A673 (cell line): Measurements from ENCODE around the gene ZNF593OS. TPM values are rescaled to one million over a fixed set of nuclear protein-coding genes. Genes with fewer than 3 reads are reported as not detected.
A peak's percentile ranks its signal among the peaks of the same experiment; 100 is the strongest.

ENCODE experiments used
- BruUV-seq: library from RNA; stranded (reverse); fragments of 400-500 nt; replicated peaks from 2 replicates; lab custom pipeline; 2021; lab: Mats Ljungman, UMichigan
- CTCF ChIA-PET: fragments of 300-600 bp; sonication (Branson Sonifier 250); formaldehyde crosslinking; loops from one replicate; lab custom pipeline; 2022; ENCODE audit warnings: antibody characterized with exemption; lab: Charles Lee
- POLR2A ChIA-PET: fragments of 300-600 bp; sonication (Branson Sonifier 250); formaldehyde crosslinking; loops from one replicate; lab custom pipeline; 2022; ENCODE audit warnings: antibody characterized with exemption; ENCODE audit not compliant: low non-redundant PET; lab: Charles Lee
- DNase-seq: peaks from one replicate; pipeline ENCODE4 v3.0.0-alpha.2; 2015; ENCODE audit warnings: low spot score
- H3K27ac ChIP-seq: fragments of 200-600 bp; sonication (generic); 2 replicates; pipeline ENCODE4 v1.5.1; 2016; ENCODE audit warnings: mixed run types, low read depth, mild to moderate bottlenecking, mixed read lengths, antibody characterized with exemption, low read length; ENCODE audit not compliant: poor library complexity, severe bottlenecking
- H3K27me3 ChIP-seq: fragments of 200-600 bp; sonication (generic); replicated peaks from 2 replicates; pipeline ENCODE4 v1.6.1; 2017; ENCODE audit warnings: mixed run types, low read depth, mild to moderate bottlenecking, mixed read lengths, antibody characterized with exemption, low read length; ENCODE audit not compliant: insufficient read depth, poor library complexity
- H3K36me3 ChIP-seq: fragments of 200-600 bp; sonication (generic); 2 replicates; pipeline ENCODE4 v1.6.1; 2016; ENCODE audit warnings: mixed run types, mild to moderate bottlenecking, mixed read lengths, antibody characterized with exemption, low read length; ENCODE audit not compliant: insufficient read depth, poor library complexity, severe bottlenecking
- H3K4me1 ChIP-seq: fragments of 200-600 bp; sonication (generic); 2 replicates; pipeline ENCODE4 v1.6.1; 2017; ENCODE audit warnings: mixed run types, mild to moderate bottlenecking, mixed read lengths, antibody characterized with exemption, low read length; ENCODE audit not compliant: insufficient read depth, poor library complexity, severe bottlenecking
- H3K4me3 ChIP-seq: fragments of 200-600 bp; sonication (generic); 2 replicates; pipeline ENCODE4 v1.5.1; 2016; ENCODE audit warnings: low read depth, mixed run types, mild to moderate bottlenecking, mixed read lengths, low read length; ENCODE audit not compliant: poor library complexity, severe bottlenecking
- H3K9me3 ChIP-seq: fragments of 200-600 bp; sonication (generic); 2 replicates; pipeline ENCODE4 v1.6.1; 2016; ENCODE audit warnings: mixed run types, low read depth, mild to moderate bottlenecking, mixed read lengths, antibody characterized with exemption, low read length; ENCODE audit not compliant: poor library complexity, severe bottlenecking
- CTCF ChIP-seq: fragments of 300-800, 200-600 bp; sonication (generic); conservative IDR thresholded peaks from 2 replicates; pipeline ENCODE4 v1.5.1; 2017; ENCODE audit warnings: low read depth, mild to moderate bottlenecking, antibody characterized with exemption, low read length, moderate library complexity, mixed read lengths
- EZH2 ChIP-seq: fragments of 200-600 bp; sonication (generic); IDR thresholded peaks from 2 replicates; pipeline ENCODE4 v1.6.1; 2017; ENCODE audit warnings: borderline replicate concordance, low read depth, mild to moderate bottlenecking, mixed read lengths, antibody characterized with exemption, low read length; ENCODE audit not compliant: poor library complexity, severe bottlenecking
- intact Hi-C: fragments of 100-400 bp; cut with micrococcal nuclease; formaldehyde crosslinking; loops from one replicate; pipeline ENCODE4 v1.10.0; 2022; ENCODE audit not compliant: unreplicated experiment
- total RNA-seq: library from RNA; stranded (reverse); gene quantifications from 2 replicates; pipeline ENCODE4 v1.2.3, GENCODE V29; 2021

Gene ZNF593OS
- total RNA-seq, 1 experiment from 2014 or later: not detected

- intact Hi-C loops: loop anchor here (5.0 kb wide), 1 partner anchor 156 kb away; no protein-coding TSS in a partner anchor
- BruUV-seq: no TSS peak
These were observed 4.8 kb downstream of the ZNF593OS start for GRCh38 chr1:26166719-26167281.

GRCh38 chr1:26164861-26165842 is 6.5 kb downstream of the ZNF593OS start:
- H3K27ac ChIP-seq: no peak overlapping the region
- no peaks in the 10 kb centered on the region for H3K36me3 ChIP-seq
- H3K4me1 ChIP-seq: peaks cover 30% of the 10 kb centered on the region
- POLR2A ChIA-PET: no interaction called here
- H3K4me3 ChIP-seq: no peak overlapping the region
- CTCF ChIA-PET: interaction anchor here (0.6 kb wide), 1 partner anchor 155 kb away, joined by 10 read pairs; no protein-coding TSS in a partner anchor
- no peak for DNase-seq
- no peaks in the 10 kb centered on the region for H3K27me3 ChIP-seq
- intact Hi-C loops: loop anchor here (1.0 to 5.0 kb wide), 2 partner anchors 60 to 157 kb away; no protein-coding TSS in a partner anchor
- TF ChIP-seq CTCF (no peak), EZH2 (no peak)
- BruUV-seq: no TSS peak
- no peaks in the 10 kb centered on the region for H3K9me3 ChIP-seq

More at GRCh38 chr1:26166719-26167281, 4.8 kb downstream of the ZNF593OS start:
- Histone ChIP-seq H3K36me3 (peaks cover 4% of the 10 kb centered on the region), H3K4me1 (peaks cover 26% of the 10 kb centered on the region), H3K27ac (no peak overlapping the region), H3K27me3 (no peaks in the 10 kb centered on the region), H3K4me3 (no peak overlapping the region), H3K9me3 (no peaks in the 10 kb centered on the region)
- CTCF ChIA-PET: no interaction called here
- POLR2A ChIA-PET: no interaction called here
- no peak for TF ChIP-seq CTCF
- TF ChIP-seq EZH2: no peak
- no peak for DNase-seq

GRCh38 chr1:26164036-26164860 is 7.4 kb downstream of the ZNF593OS start:
- H3K4me3 ChIP-seq: peak overlapping the region; percentile 51
- ChIA-PET CTCF (interaction anchor here (0.6 kb wide), 1 partner anchor 156 kb away, joined by 10 read pairs; no protein-coding TSS in a partner anchor), POLR2A (no interaction called here)
- no TSS peak for BruUV-seq
- intact Hi-C loops: loop anchor here (1.0 kb wide), 1 partner anchor 59 kb away; no protein-coding TSS in a partner anchor
- TF ChIP-seq CTCF (peak; percentile 60; the same call in 1 of the 2 replicates), EZH2 (no peak)
- H3K36me3 ChIP-seq: no peaks in the 10 kb centered on the region
- H3K27ac ChIP-seq: peak overlapping the region; percentile 54
- no peaks in the 10 kb centered on the region for H3K9me3 ChIP-seq
- peak; percentile 62 for DNase-seq
- no peaks in the 10 kb centered on the region for H3K27me3 ChIP-seq
- H3K4me1 ChIP-seq: peaks cover 27% of the 10 kb centered on the region
